Esophagus muscularis mucosa (tissue), 4 donors: ENCODE data around the gene FALEC. TPM values are rescaled to one million over a fixed set of nuclear protein-coding genes. Genes with fewer than 3 reads are reported as not detected.
A peak's percentile ranks its signal among the peaks of the same experiment; 100 is the strongest.
"Not testable (repeated sequence)": the region's sequence is repeated elsewhere in the genome, so short reads cannot be mapped to it uniquely, and the experiment has no call there.

ENCODE experiments used
- DNase-seq: peaks from one replicate; pipeline ENCODE4 v3.0.0-alpha.2; 2017; ENCODE audit errors: extremely low spot score
- H3K27ac ChIP-seq, 4 donors: fragments of 200-600 bp; sonication (generic); replicated peaks in 1 of 4; 1 replicate in 3 of 4; 2 replicates in 1 of 4; pipeline ENCODE4 v1.5.1; 2016 to 2019; ENCODE audit warnings: mild to moderate bottlenecking in 1 of 4
- H3K27me3 ChIP-seq, 4 donors: fragments of 200-600 bp; sonication (generic); one replicate each; pipeline versions ENCODE4 v1.5.1 to v1.6.0; 2016 to 2019
- H3K36me3 ChIP-seq, 4 donors: fragments of 200-600 bp; sonication (generic); one replicate each; pipeline ENCODE4 v1.5.1; 2016 to 2019
- H3K4me1 ChIP-seq, 4 donors: fragments of 200-600 bp; sonication (generic); one replicate each; pipeline ENCODE4 v1.5.1; 2016 to 2019
- H3K4me3 ChIP-seq, 4 donors: fragments of 200-600 bp; sonication (generic); 1 replicate in 2 of 4; 2 replicates in 2 of 4; pipeline ENCODE4 v1.5.1; 2016 to 2019; ENCODE audit warnings: mild to moderate bottlenecking in 4 of 4, moderate library complexity in 1 of 4
- H3K9me3 ChIP-seq, 4 donors: fragments of 200-600 bp; sonication (generic); 1 replicate in 3 of 4; 2 replicates in 1 of 4; pipeline ENCODE4 v1.5.1; 2016 to 2019
- EP300 ChIP-seq: sonication (generic); formaldehyde crosslinking; IDR thresholded peaks from one replicate; pipeline ENCODE4 v1.6.1; 2017; ENCODE audit warnings: antibody characterized with exemption
- POLR2A ChIP-seq: fragments of 450-650 bp; IDR thresholded peaks from one replicate; pipeline ENCODE4 v1.6.1; 2017; ENCODE audit warnings: antibody characterized with exemption, moderate library complexity, mild to moderate bottlenecking, low read depth
- POLR2AphosphoS5 ChIP-seq, 2 donors: sonication (generic); formaldehyde crosslinking; IDR thresholded peaks; one replicate each; pipeline ENCODE4 v1.6.1; 2017; ENCODE audit warnings: antibody characterized with exemption in 2 of 2
- WGBS: methylation state at CpG from one replicate; pipeline ENCODE4 v1.1.5; 2018; 5-methylcytosine and 5-hydroxymethylcytosine counted together
- intact Hi-C: fragments of 100-400 bp; cut with DNase I; formaldehyde crosslinking; loops from one replicate; pipeline ENCODE4 v1.15.1; 2023
- small RNA-seq, 3 donors: library from RNA; depleted of rRNA; stranded (forward); fragments of <200 nt; gene quantifications; one replicate each; pipeline ENCODE3, GENCODE V24; 2016
- total RNA-seq, 4 donors: library from RNA; depleted of rRNA; stranded (reverse); fragments of >200 nt; gene quantifications; one replicate each; pipeline versions ENCODE4 v1.1.0 to v1.2.1, GENCODE V29; 2016
- TF ChIP-seq, protein P1 (sequence below), 3 experiments: fragments of 200-600 bp in 2 of 3; fragments of 450-650 bp in 1 of 3; sonication (generic) in 2 of 3; IDR thresholded peaks; one replicate each; pipeline ENCODE4 v1.5.1; 2017 to 2019; ENCODE audit warnings: antibody characterized with exemption in 3 of 3, mild to moderate bottlenecking in 2 of 3, moderate library complexity in 1 of 3

The FALEC gene
- total RNA-seq, 4 donors from 2014 or later = not detected

DNA sequence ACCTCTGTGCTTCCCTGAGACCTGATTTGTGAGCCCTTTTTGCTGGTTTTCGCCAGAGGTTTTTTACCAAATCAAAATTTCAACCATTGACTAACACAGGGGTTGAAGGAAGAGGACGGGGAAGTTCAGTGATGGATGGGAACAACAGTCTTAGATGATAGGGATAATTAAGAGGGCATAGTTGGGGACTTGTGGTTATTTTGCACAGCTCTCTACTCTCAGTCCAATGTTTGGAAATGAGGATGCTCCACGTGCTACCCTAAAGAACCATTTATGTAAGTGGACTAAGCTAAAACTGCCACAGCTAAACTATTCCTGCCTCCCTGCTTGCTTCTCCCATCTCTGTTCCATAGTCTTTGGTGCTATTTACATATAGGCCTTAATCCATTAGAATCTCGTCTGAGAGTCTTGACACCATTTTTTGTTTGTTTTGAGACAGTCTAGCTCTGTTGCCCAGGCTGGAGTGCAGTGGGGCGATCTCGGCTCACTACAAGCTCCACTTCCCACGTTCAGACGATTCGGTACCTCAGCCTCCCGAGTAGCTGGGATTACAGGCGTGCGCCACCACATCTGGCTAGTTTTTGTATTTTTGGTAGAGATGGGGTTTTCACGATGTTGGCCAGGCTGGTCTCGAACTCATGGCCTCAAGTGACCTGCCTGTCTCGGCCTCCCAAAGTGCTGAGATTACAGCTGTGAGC, 64.5 kb downstream of the FALEC start:
- 69% methylated on average over 15 of the region's 15 CpGs for WGBS
- Histone ChIP-seq H3K4me1 (peaks cover 6 to 27% (median 19%) of the 10 kb centered on the region in 4 donors), H3K9me3 (no peaks in the 10 kb centered on the region), H3K27me3 (no peaks in the 10 kb centered on the region), H3K27ac (peak overlapping the region; percentile 93 to 100 (median 98)), H3K4me3 (peak overlapping the region; percentile 64 to 100 (median 88)), H3K36me3 (peaks cover 19 to 39% (median 25%) of the 10 kb centered on the region in 4 donors)
- TF ChIP-seq, protein P1, sequence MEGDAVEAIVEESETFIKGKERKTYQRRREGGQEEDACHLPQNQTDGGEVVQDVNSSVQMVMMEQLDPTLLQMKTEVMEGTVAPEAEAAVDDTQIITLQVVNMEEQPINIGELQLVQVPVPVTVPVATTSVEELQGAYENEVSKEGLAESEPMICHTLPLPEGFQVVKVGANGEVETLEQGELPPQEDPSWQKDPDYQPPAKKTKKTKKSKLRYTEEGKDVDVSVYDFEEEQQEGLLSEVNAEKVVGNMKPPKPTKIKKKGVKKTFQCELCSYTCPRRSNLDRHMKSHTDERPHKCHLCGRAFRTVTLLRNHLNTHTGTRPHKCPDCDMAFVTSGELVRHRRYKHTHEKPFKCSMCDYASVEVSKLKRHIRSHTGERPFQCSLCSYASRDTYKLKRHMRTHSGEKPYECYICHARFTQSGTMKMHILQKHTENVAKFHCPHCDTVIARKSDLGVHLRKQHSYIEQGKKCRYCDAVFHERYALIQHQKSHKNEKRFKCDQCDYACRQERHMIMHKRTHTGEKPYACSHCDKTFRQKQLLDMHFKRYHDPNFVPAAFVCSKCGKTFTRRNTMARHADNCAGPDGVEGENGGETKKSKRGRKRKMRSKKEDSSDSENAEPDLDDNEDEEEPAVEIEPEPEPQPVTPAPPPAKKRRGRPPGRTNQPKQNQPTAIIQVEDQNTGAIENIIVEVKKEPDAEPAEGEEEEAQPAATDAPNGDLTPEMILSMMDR (IDR thresholded peaks at IDR 0.05) = no peak
- TF ChIP-seq EP300 (no peak), POLR2AphosphoS5 (IDR thresholded peaks at IDR 0.05) (no peak), POLR2A (no peak)
- intact Hi-C loops = loop anchor here (1.0 to 5.0 kb wide), 2 partner anchors 19 to 42 kb away; no protein-coding TSS in a partner anchor
- no peak for DNase-seq

DNA sequence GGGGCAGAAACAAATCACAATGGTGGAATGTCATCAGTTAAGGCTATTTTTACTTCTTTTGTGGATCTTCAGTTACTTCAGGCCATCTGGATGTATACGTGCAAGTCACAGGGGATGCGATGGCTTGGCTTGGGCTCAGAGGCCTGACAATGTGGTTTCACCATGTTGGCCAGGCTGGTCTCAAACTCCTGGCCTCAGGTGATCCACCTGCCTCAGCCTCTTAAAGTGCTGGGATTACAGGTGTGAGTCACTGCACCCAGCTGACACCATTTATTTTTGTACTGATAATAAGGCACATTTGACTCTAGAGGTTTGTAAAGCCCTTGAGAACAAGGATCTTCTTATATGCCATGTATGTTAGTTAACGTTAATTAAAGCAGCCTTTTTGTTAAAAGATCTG, 65.4 kb downstream of the FALEC start:
- not testable (repeated sequence) for H3K27me3 ChIP-seq, H3K4me3 ChIP-seq, DNase-seq, H3K9me3 ChIP-seq, H3K27ac ChIP-seq
- 86% methylated on average over 3 of the region's 3 CpGs for WGBS
- intact Hi-C loops = loop anchor here (1.0 kb wide), 1 partner anchor 20 kb away; no protein-coding TSS in a partner anchor
- Histone ChIP-seq H3K4me1 (peaks cover 6 to 18% (median 11%) of the 10 kb centered on the region in 4 donors), H3K36me3 (peaks cover 10 to 30% (median 19%) of the 10 kb centered on the region in 4 donors)

DNA sequence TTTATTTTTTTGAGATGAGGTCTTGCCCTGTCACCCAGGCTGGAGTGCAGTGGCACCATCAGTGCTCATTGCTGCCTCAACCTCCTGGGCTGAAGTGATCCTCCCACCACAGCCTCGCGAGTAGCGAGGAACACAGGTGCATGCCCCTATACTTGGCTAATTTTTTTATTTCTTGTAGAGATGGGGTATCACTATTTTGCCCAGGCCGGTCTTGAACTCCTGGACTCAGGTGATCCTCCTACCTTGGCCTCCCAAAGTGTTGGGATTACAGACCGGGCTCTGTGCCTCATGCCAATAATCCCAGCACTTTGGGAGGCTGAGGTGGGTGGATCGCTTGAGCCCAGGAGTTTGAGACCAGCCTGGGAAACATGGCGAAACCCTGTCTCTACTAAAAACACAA, 65.9 kb downstream of the FALEC start:
- Histone ChIP-seq H3K36me3 (peaks cover 8 to 26% (median 17%) of the 10 kb centered on the region in 4 donors), H3K4me1 (peaks cover 6 to 16% (median 10%) of the 10 kb centered on the region in 4 donors)
- DNase-seq, H3K9me3 ChIP-seq, H3K27me3 ChIP-seq, H3K4me3 ChIP-seq, H3K27ac ChIP-seq, intact Hi-C loops: not testable (repeated sequence)
- 96% methylated on average over 7 of the region's 7 CpGs for WGBS

DNA sequence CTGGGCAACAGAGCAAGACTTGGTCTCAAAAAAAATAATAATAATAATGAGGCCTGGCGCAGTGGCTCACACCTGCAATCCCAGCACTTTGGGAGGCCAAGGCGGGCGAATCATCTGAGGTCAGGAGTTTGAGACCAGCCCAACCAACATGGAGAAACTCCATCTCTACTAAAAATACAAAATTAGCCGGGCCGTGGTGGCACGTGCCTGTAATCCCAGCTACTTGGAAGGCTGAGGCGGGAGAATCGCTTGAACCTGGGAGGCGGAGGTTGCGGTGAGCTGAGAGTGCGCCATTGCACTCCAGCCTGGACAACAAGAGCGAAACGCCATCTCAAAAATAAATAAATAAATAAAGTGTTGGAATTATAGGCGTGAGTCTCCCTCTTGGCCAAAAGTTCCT, 66.4 kb downstream of the FALEC start:
- H3K4me3 ChIP-seq, H3K27ac ChIP-seq, H3K27me3 ChIP-seq, DNase-seq, H3K9me3 ChIP-seq, intact Hi-C loops: not testable (repeated sequence)
- WGBS = 98% methylated on average over 14 of the region's 14 CpGs
- H3K36me3 ChIP-seq = peaks cover 4 to 20% (median 12%) of the 10 kb centered on the region in 4 donors
- H3K4me1 ChIP-seq = peaks cover 6 to 16% (median 10%) of the 10 kb centered on the region in 4 donors

DNA sequence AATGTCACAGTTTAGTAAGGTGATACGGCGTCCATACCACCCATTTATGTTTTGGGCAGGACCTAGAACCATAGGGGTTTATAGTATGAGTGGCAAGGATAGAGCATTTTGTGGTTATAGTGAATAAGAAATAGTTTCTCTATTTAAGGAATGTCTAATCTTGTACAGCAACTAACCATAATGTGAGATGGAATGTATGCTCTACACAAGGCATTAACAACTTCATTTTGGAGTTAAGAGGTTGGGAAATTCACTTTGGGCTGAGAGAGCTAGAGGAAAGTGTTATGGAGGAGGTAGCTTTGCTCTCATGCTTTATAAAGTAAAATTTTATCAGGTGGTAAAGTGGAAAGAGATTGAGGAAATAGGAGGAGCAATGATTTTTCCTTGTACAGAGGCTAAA, 66.8 kb downstream of the FALEC start:
- H3K36me3 ChIP-seq = peaks cover under 1 to 16% (median 8%) of the 10 kb centered on the region in 4 donors
- H3K27ac ChIP-seq = no peak overlapping the region
- intact Hi-C loops = no loop called here
- DNase-seq = no peak
- no peak for TF ChIP-seq POLR2A
- TF ChIP-seq, protein P1 (IDR thresholded peaks at IDR 0.05) = no peak
- TF ChIP-seq POLR2AphosphoS5 (IDR thresholded peaks at IDR 0.05) = no peak
- no peak for TF ChIP-seq EP300
- no peak overlapping the region for H3K4me3 ChIP-seq
- peaks cover 6 to 16% (median 10%) of the 10 kb centered on the region in 4 donors for H3K4me1 ChIP-seq
- no peaks in the 10 kb centered on the region for H3K9me3 ChIP-seq
- 81% methylated on average over 2 of the region's 2 CpGs for WGBS
- no peaks in the 10 kb centered on the region for H3K27me3 ChIP-seq

Small RNA genes lying within 50 kb of the gene (small RNA-seq; reads per million reads assigned to genes)
- gene MIR4257 (0 reads per million in 3 donors), gene RN7SL473P (0 reads per million in 3 donors), gene RN7SL600P (0 reads per million in 3 donors)

Other genes starting within 250 kb of the FALEC start
- gene APH1A, start 246.7 kb upstream of the FALEC start, total RNA-seq = 10 to 100 TPM; 36.1 to 63.5 (median 49.7) TPM
- 10 to 100 TPM; 15.2 to 36.1 (median 18.0) TPM for gene C1orf54, start 243.0 kb upstream of the FALEC start, total RNA-seq
- gene CIART, start 233.2 kb upstream of the FALEC start, total RNA-seq = 10 to 100 TPM; 13.7 to 26.0 (median 14.2) TPM
- 10 to 100 TPM; 44.2 to 59.0 (median 48.1) TPM for gene MRPS21, start 221.9 kb upstream of the FALEC start, total RNA-seq
- gene PRPF3, start 194.2 kb upstream of the FALEC start, total RNA-seq = 10 to 100 TPM; 26.6 to 39.5 (median 27.3) TPM
- gene RPRD2, start 151.6 kb upstream of the FALEC start, total RNA-seq = 10 to 100 TPM; 20.0 to 27.9 (median 24.8) TPM
- gene TARS2, start 28.3 kb upstream of the FALEC start, total RNA-seq = 10 to 100 TPM in 3 of 4 donors, 1 to 10 TPM in 1; 5.8 to 19.4 (median 12.8) TPM
- 10 to 100 TPM; 17.4 to 32.9 (median 18.6) TPM for gene ECM1, start 7.6 kb upstream of the FALEC start, total RNA-seq
- gene ADAMTSL4, start 33.7 kb downstream of the FALEC start, total RNA-seq = 10 to 100 TPM; 33.6 to 86.1 (median 48.2) TPM
- gene MCL1, start 63.9 kb downstream of the FALEC start, total RNA-seq = 100 to 1,000 TPM; 192 to 460 (median 255) TPM
- 100 to 1,000 TPM; 110 to 212 (median 141) TPM for gene ENSA, start 113.9 kb downstream of the FALEC start, total RNA-seq
- gene GOLPH3L, start 181.4 kb downstream of the FALEC start, total RNA-seq = 10 to 100 TPM; 16.2 to 23.9 (median 21.6) TPM
- under 1 TPM in 2 of 4 donors, not detected in 2; 0.33 to 0.58 TPM for gene HORMAD1, start 205.1 kb downstream of the FALEC start, total RNA-seq